HepG2 (cell line): ENCODE data around the gene KIF5B. TPM values are rescaled to one million over a fixed set of nuclear protein-coding genes. Genes with fewer than 3 reads are reported as not detected.

ENCODE experiments used
- CBFB ChIP-seq: sonication (generic); formaldehyde crosslinking; IDR thresholded peaks from 2 replicates; pipeline ENCODE4 v1.4.0; 2020; ENCODE audit warnings: missing genetic modification reagents
- FLYWCH1 ChIP-seq: sonication (generic); formaldehyde crosslinking; IDR thresholded peaks from 2 replicates; pipeline ENCODE4 v1.8.1; 2023; ENCODE audit warnings: mild to moderate bottlenecking, missing genetic modification reagents
- HOXA5 ChIP-seq: sonication (generic); formaldehyde crosslinking; IDR thresholded peaks from 2 replicates; pipeline ENCODE4 v1.4.0; 2020; ENCODE audit warnings: missing genetic modification reagents
- JDP2 ChIP-seq: sonication (generic); formaldehyde crosslinking; IDR thresholded peaks from 2 replicates; pipeline ENCODE4 v1.8.1; 2022; ENCODE audit warnings: missing genetic modification reagents, borderline replicate concordance
- KMT2B ChIP-seq: IDR thresholded peaks from 2 replicates; pipeline ENCODE4 v1.6.1; 2016; ENCODE audit warnings: missing genetic modification reagents, missing compliant biosample characterization
- MED8 ChIP-seq: sonication (generic); formaldehyde crosslinking; IDR thresholded peaks from 2 replicates; pipeline ENCODE4 v1.8.1; 2023; ENCODE audit warnings: mild to moderate bottlenecking, missing genetic modification reagents; ENCODE audit not compliant: insufficient replicate concordance
- MIXL1 ChIP-seq: IDR thresholded peaks from 2 replicates; pipeline ENCODE4 v1.6.1; 2016
- PITX1 ChIP-seq: sonication (generic); formaldehyde crosslinking; IDR thresholded peaks from 2 replicates; pipeline ENCODE4 v1.5.1; 2020; ENCODE audit warnings: mild to moderate bottlenecking, missing genetic modification reagents
- RORA ChIP-seq: sonication (generic); formaldehyde crosslinking; IDR thresholded peaks from 2 replicates; pipeline ENCODE4 v1.5.0; 2020; ENCODE audit warnings: mild to moderate bottlenecking, missing genetic modification reagents, moderate library complexity
- TCF12 ChIP-seq, 2 experiments: fragments of 450-650 bp in 1 of 2; sonication (generic) in 1 of 2; formaldehyde crosslinking in 1 of 2; IDR thresholded peaks; 2 replicates each; pipeline versions ENCODE4 v1.6.1 to v1.8.0; 2017 to 2022; ENCODE audit warnings: antibody characterized with exemption in 1 of 2, mild to moderate bottlenecking in 1 of 2, missing genetic modification reagents in 1 of 2, moderate library complexity in 1 of 2
- YEATS4 ChIP-seq: sonication (generic); formaldehyde crosslinking; IDR thresholded peaks from 2 replicates; pipeline ENCODE4 v1.4.0; 2020; ENCODE audit warnings: missing genetic modification reagents, borderline replicate concordance
- ZNF180 ChIP-seq: sonication (generic); formaldehyde crosslinking; IDR thresholded peaks from 2 replicates; pipeline ENCODE4 v1.4.0; 2020; ENCODE audit warnings: low read depth, missing genetic modification reagents, borderline replicate concordance
- ZNF207 ChIP-seq: fragments of 450-650 bp; IDR thresholded peaks from 2 replicates; pipeline ENCODE4 v1.6.1; 2016; ENCODE audit warnings: antibody characterized with exemption, borderline replicate concordance
- ZNF746 ChIP-seq: sonication (generic); formaldehyde crosslinking; IDR thresholded peaks from 2 replicates; pipeline ENCODE4 v1.8.0; 2022; ENCODE audit warnings: mild to moderate bottlenecking, missing genetic modification reagents
- ZNF816 ChIP-seq: sonication (generic); formaldehyde crosslinking; IDR thresholded peaks from 2 replicates; pipeline ENCODE4 v1.8.0; 2022; ENCODE audit warnings: missing genetic modification reagents, mild to moderate bottlenecking, borderline replicate concordance
- ZNF878 ChIP-seq: sonication (generic); formaldehyde crosslinking; IDR thresholded peaks from 2 replicates; pipeline ENCODE4 v1.8.1; 2023; ENCODE audit warnings: mild to moderate bottlenecking, missing genetic modification reagents, moderate library complexity
- polyA plus RNA-seq, 8 experiments: library from polyadenylated mRNA; depleted of rRNA in 3 of 8; stranded (reverse) in 7 of 8; unstranded in 1 of 8; fragments of >200 nt; fragmentation: Illumina TruSeq in 4 of 8; extraction: Trizol in 4 of 8; gene quantifications; 2 replicates each; pipeline versions ENCODE4 v1.2.1 to v1.2.3, GENCODE V29; 2011 to 2016; ENCODE audit warnings: low read depth in 4 of 8, missing spikeins in 1 of 8, mixed read lengths in 1 of 8; ENCODE audit not compliant: insufficient read depth in 1 of 8
- total RNA-seq, 5 experiments: library from RNA; depleted of rRNA; stranded (reverse); fragments of >200 nt; fragmentation: Illumina TruSeq; extraction: Trizol; gene quantifications; 2 replicates each; pipeline ENCODE4 v1.2.3, GENCODE V29; 2016; ENCODE audit warnings: low read depth in 1 of 5
- TF ChIP-seq, protein P1 (sequence below): sonication (generic); formaldehyde crosslinking; IDR thresholded peaks from 2 replicates; pipeline ENCODE4 v1.5.0; 2020; ENCODE audit warnings: missing genetic modification reagents
- TF ChIP-seq, protein P2 (sequence below): sonication (generic); formaldehyde crosslinking; IDR thresholded peaks from 2 replicates; pipeline ENCODE4 v1.5.1; 2020; ENCODE audit warnings: mild to moderate bottlenecking, missing genetic modification reagents, moderate library complexity
- TF ChIP-seq, protein P3 (sequence below): sonication (generic); formaldehyde crosslinking; IDR thresholded peaks from 2 replicates; pipeline ENCODE4 v1.8.1; 2023; ENCODE audit warnings: mild to moderate bottlenecking, moderate library complexity, missing genetic modification reagents
- TF ChIP-seq, protein P4 (sequence below): sonication (generic); formaldehyde crosslinking; IDR thresholded peaks from 2 replicates; pipeline ENCODE4 v1.5.0; 2020; ENCODE audit warnings: mild to moderate bottlenecking, missing genetic modification reagents, borderline replicate concordance

KIF5B gene
- total and polyA plus RNA-seq, 2 of the 13 experiments (the other 11 are each of a cell fraction or from before 2014, with no cell fraction given): 34.3 to 133 TPM

DNA sequence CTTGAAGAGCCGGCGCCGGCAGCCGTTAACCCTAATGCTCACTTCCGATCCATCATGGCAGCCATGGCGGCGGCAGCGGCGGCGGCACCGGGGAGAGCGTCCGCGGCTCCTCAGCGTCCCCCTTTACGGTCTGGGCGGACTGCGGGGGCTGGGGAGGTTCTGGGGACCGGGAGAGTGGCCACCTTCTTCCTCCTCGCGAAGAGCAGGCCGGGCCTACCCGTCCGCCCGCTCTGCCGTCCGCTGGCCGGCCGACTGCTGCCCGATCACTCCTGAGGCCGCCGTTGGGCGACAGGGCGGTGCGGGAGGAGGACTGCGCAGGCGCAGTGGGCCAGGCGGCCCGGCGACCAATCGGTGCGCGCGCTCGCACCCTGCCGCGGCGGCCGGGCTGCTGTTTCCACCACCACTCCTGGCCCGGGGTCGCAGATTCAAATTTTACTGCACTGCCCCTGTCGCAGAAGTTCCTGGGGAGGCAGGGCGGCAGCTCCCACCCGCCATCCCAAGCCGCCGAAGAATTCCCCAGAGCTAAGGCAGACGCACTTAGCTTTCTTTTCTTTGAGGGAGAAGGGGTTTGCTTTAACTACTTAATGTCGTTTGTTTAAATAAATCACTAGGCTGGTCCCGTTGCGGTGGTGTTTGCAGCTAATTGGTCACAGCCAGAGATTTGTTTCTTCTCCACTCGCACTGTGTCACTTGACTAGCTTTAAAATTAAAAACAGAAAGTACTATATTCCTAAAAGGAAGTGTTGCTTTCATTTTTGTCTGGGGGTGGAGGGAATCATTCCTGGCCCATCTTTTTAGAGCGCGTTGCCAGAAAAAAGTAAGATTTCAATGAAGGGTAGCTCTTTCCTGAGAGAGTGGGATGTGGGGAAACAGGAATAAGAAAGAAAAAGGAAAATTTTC is at the start of gene KIF5B (continued):
- TF ChIP-seq TCF12 (IDR thresholded peaks at IDR 0.05) (no peak), TCF12 (CRISPR knock-in tag; IDR thresholded peaks at IDR 0.05) (0 out of 2 replicates have a peak, but pooled peaks have one; percentile 64), YEATS4 (CRISPR knock-in tag) (peak; percentile 85), ZNF207 (no peak), RORA (no peak), MED8 (CRISPR knock-in tag) (peak; percentile 20), FLYWCH1 (CRISPR knock-in tag) (no peak), JDP2 (CRISPR knock-in tag) (no peak), ZNF180 (CRISPR knock-in tag) (no peak), HOXA5 (peak; percentile 93; the same call in 1 of the 2 replicates), CBFB (peak; percentile 6; the same call in 1 of the 2 replicates), ZNF746 (CRISPR knock-in tag) (no peak; the same call in 1 of the 2 replicates), PITX1 (CRISPR knock-in tag) (no peak), ZNF878 (peak; percentile 87), ZNF816 (CRISPR knock-in tag) (no peak), MIXL1 (CRISPR knock-in tag) (no peak), KMT2B (CRISPR knock-in tag) (peak; percentile 70; the same call in 1 of the 2 replicates)
- TF ChIP-seq, protein P1, sequence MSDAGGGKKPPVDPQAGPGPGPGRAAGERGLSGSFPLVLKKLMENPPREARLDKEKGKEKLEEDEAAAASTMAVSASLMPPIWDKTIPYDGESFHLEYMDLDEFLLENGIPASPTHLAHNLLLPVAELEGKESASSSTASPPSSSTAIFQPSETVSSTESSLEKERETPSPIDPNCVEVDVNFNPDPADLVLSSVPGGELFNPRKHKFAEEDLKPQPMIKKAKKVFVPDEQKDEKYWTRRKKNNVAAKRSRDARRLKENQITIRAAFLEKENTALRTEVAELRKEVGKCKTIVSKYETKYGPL: no peak; the same call in 1 of the 2 replicates
- TF ChIP-seq, protein P2, sequence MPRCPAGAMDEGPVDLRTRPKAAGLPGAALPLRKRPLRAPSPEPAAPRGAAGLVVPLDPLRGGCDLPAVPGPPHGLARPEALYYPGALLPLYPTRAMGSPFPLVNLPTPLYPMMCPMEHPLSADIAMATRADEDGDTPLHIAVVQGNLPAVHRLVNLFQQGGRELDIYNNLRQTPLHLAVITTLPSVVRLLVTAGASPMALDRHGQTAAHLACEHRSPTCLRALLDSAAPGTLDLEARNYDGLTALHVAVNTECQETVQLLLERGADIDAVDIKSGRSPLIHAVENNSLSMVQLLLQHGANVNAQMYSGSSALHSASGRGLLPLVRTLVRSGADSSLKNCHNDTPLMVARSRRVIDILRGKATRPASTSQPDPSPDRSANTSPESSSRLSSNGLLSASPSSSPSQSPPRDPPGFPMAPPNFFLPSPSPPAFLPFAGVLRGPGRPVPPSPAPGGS (CRISPR knock-in tag): no peak
- TF ChIP-seq, protein P3, sequence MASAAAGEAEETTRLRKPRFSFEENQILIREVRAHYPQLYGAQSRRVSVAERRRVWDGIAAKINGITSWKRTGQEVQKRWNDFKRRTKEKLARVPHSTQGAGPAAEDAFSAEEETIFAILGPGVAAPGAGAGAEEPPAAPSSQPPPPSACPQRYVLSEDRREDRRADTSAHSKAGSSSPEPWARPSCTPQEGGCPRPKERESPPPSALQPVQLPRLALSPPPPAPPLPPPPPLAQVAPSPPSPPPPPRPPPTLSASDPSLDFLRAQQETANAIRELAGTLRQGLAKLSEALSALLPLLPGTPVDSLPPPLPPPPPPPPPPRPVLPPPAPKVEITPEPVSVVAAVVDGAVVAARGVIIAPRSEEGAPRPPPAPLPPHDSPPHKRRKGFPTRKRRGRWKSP (CRISPR knock-in tag): peak; percentile 64; the same call in 1 of the 2 replicates
- TF ChIP-seq, protein P4, sequence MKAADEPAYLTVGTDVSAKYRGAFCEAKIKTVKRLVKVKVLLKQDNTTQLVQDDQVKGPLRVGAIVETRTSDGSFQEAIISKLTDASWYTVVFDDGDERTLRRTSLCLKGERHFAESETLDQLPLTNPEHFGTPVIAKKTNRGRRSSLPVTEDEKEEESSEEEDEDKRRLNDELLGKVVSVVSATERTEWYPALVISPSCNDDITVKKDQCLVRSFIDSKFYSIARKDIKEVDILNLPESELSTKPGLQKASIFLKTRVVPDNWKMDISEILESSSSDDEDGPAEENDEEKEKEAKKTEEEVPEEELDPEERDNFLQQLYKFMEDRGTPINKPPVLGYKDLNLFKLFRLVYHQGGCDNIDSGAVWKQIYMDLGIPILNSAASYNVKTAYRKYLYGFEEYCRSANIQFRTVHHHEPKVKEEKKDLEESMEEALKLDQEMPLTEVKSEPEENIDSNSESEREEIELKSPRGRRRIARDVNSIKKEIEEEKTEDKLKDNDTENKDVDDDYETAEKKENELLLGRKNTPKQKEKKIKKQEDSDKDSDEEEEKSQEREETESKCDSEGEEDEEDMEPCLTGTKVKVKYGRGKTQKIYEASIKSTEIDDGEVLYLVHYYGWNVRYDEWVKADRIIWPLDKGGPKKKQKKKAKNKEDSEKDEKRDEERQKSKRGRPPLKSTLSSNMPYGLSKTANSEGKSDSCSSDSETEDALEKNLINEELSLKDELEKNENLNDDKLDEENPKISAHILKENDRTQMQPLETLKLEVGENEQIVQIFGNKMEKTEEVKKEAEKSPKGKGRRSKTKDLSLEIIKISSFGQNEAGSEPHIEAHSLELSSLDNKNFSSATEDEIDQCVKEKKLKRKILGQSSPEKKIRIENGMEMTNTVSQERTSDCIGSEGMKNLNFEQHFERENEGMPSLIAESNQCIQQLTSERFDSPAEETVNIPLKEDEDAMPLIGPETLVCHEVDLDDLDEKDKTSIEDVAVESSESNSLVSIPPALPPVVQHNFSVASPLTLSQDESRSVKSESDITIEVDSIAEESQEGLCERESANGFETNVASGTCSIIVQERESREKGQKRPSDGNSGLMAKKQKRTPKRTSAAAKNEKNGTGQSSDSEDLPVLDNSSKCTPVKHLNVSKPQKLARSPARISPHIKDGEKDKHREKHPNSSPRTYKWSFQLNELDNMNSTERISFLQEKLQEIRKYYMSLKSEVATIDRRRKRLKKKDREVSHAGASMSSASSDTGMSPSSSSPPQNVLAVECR: peak; percentile 88; the same call in 1 of the 2 replicates
